ENCODE results near the gene DOCK2. TPM values are rescaled to one million over a fixed set of nuclear protein-coding genes. Genes with fewer than 3 reads are reported as not detected.

Gene DOCK2
- total and polyA plus RNA-seq, 2 donors (not counting 1 experiment from before 2014, with no cell fraction given), result 1.1 to 8.9 TPM

DNA sequence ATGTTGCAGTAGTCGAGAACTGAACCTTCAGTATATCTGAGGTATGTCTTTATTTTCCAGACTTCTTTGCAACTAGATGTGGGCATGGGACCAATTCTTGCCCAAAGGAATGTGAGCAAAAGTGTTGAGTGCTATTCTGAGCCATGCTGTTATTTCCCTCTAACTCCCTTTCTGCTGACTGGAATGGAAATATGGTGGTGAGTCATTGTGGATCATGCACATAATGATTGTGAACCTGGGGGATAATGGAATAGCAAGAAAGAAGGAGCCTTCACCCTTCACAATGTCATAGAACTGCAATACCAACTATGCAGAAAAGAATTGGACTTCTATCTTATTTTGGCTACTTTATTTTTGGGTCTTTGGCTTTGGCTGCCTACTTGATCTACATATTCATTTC, 10.3 kb upstream of the DOCK2 start:
- no peaks in the 10 kb centered on the region for H3K27me3 ChIP-seq (ENCODE audit: control insufficient read depth, insufficient read depth, low read length)
- H2AFZ ChIP-seq (ENCODE audit: low read length), result no peak overlapping the region
- no peak overlapping the region for H3K9ac ChIP-seq (ENCODE audit: insufficient read depth, low read length)
- no peak overlapping the region for H3K4me3 ChIP-seq (replicated peaks in 1 of 4; ENCODE audit: control extremely low read depth in 1 of 4, insufficient read depth in 1 of 4, low read depth in 3 of 4, low read length in 4 of 4)
- no peak overlapping the region for H3K27ac ChIP-seq (ENCODE audit: insufficient read depth, low read length)
- no peaks in the 10 kb centered on the region for H4K20me1 ChIP-seq (ENCODE audit: control insufficient read depth, extremely low read depth, insufficient read depth, low read length)
- peak; percentile 90 to 99 for DNase-seq (ENCODE audit: low read depth in 2 of 2)
- H3K36me3 ChIP-seq (ENCODE audit: control insufficient read depth, insufficient read depth, low read length), result no peaks in the 10 kb centered on the region
- peak overlapping the region; percentile 15 for H3K4me2 ChIP-seq (ENCODE audit: extremely low read depth, insufficient read depth, low read length)
- H3K79me2 ChIP-seq (ENCODE audit: control insufficient read depth, insufficient read depth, low read length), result no peaks in the 10 kb centered on the region
- TF ChIP-seq EZH2 (IDR thresholded peaks at IDR 0.05; ENCODE audit: low read length, missing control alignments), result no peak
- TF ChIP-seq, protein P1, sequence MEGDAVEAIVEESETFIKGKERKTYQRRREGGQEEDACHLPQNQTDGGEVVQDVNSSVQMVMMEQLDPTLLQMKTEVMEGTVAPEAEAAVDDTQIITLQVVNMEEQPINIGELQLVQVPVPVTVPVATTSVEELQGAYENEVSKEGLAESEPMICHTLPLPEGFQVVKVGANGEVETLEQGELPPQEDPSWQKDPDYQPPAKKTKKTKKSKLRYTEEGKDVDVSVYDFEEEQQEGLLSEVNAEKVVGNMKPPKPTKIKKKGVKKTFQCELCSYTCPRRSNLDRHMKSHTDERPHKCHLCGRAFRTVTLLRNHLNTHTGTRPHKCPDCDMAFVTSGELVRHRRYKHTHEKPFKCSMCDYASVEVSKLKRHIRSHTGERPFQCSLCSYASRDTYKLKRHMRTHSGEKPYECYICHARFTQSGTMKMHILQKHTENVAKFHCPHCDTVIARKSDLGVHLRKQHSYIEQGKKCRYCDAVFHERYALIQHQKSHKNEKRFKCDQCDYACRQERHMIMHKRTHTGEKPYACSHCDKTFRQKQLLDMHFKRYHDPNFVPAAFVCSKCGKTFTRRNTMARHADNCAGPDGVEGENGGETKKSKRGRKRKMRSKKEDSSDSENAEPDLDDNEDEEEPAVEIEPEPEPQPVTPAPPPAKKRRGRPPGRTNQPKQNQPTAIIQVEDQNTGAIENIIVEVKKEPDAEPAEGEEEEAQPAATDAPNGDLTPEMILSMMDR (conservative IDR thresholded peaks at IDR 0.05 in 1 of 2, IDR thresholded peaks at IDR 0.05 in 1 of 2; ENCODE audit: low read depth in 1 of 2, low read length in 2 of 2), result no peak
- H3K9me3 ChIP-seq (ENCODE audit: control insufficient read depth, insufficient read depth, low read depth, low read length), result no peaks in the 10 kb centered on the region
- H3K4me1 ChIP-seq (ENCODE audit: control insufficient read depth, extremely low read depth, insufficient read depth, low read length), result peaks cover 16% of the 10 kb centered on the region

DNA sequence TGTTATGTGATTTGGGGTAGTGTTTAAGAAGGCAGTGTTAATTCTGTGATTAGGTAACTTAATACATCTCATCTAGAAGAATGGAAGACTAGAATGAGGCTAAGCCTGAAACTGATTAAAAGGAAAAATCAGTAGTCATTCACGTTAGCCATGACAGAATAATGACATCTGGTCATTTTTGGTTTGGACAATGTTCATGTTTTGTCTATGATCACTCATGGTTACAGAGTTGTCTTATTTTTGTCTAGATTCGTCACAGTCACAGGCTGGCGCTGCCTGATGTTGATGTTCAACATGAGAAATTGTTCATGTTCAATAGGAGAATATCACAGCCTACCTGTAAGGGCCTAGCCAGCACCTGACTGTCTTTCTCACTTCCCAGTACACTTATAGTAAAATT, 9.5 kb upstream of the DOCK2 start:
- H3K27ac ChIP-seq (ENCODE audit: insufficient read depth, low read length), result peak overlapping the region; percentile 35
- no peak for DNase-seq (ENCODE audit: low read depth in 2 of 2)
- H3K4me1 ChIP-seq (ENCODE audit: control insufficient read depth, extremely low read depth, insufficient read depth, low read length), result peaks cover 16% of the 10 kb centered on the region
- H3K4me2 ChIP-seq (ENCODE audit: extremely low read depth, insufficient read depth, low read length), result no peak overlapping the region
- TF ChIP-seq, protein P1 (conservative IDR thresholded peaks at IDR 0.05 in 1 of 2, IDR thresholded peaks at IDR 0.05 in 1 of 2; ENCODE audit: low read depth in 1 of 2, low read length in 2 of 2), result no peak
- no peak for TF ChIP-seq EZH2 (IDR thresholded peaks at IDR 0.05; ENCODE audit: low read length, missing control alignments)
- no peak overlapping the region for H3K9ac ChIP-seq (ENCODE audit: insufficient read depth, low read length)
- H4K20me1 ChIP-seq (ENCODE audit: control insufficient read depth, extremely low read depth, insufficient read depth, low read length), result no peaks in the 10 kb centered on the region
- no peaks in the 10 kb centered on the region for H3K9me3 ChIP-seq (ENCODE audit: control insufficient read depth, insufficient read depth, low read depth, low read length)
- H3K79me2 ChIP-seq (ENCODE audit: control insufficient read depth, insufficient read depth, low read length), result no peaks in the 10 kb centered on the region
- no peaks in the 10 kb centered on the region for H3K27me3 ChIP-seq (ENCODE audit: control insufficient read depth, insufficient read depth, low read length)
- H3K36me3 ChIP-seq (ENCODE audit: control insufficient read depth, insufficient read depth, low read length), result no peaks in the 10 kb centered on the region
- H2AFZ ChIP-seq (ENCODE audit: low read length), result no peak overlapping the region
- no peak overlapping the region for H3K4me3 ChIP-seq (replicated peaks in 1 of 4; ENCODE audit: control extremely low read depth in 1 of 4, insufficient read depth in 1 of 4, low read depth in 3 of 4, low read length in 4 of 4)

DNA sequence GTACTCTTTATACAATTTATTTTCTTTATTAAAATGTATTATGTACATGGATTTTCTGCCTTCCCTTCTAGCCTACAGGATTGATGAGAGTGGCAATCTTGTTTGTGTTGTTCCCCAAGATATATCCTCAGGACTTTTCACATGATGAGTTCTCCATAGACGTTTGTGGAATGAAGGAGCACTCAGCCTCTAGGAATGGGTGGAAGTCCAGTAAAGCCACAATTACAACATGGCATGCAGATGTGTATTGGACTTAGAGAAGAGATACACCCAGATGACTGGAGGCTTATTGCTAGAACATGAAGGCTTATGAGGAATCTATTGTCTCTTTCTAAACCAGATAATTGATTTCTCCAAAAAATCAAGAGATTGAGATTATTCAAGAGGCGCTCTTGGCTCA, 8.2 kb upstream of the DOCK2 start:
- TF ChIP-seq, protein P1 (conservative IDR thresholded peaks at IDR 0.05 in 1 of 2, IDR thresholded peaks at IDR 0.05 in 1 of 2; ENCODE audit: low read depth in 1 of 2, low read length in 2 of 2), result no peak
- no peak for TF ChIP-seq EZH2 (IDR thresholded peaks at IDR 0.05; ENCODE audit: low read length, missing control alignments)
- Histone ChIP-seq H3K36me3 (ENCODE audit: control insufficient read depth, insufficient read depth, low read length) (no peaks in the 10 kb centered on the region), H3K4me1 (ENCODE audit: control insufficient read depth, extremely low read depth, insufficient read depth, low read length) (peaks cover 16% of the 10 kb centered on the region), H2AFZ (ENCODE audit: low read length) (no peak overlapping the region), H3K79me2 (ENCODE audit: control insufficient read depth, insufficient read depth, low read length) (no peaks in the 10 kb centered on the region), H3K9ac (ENCODE audit: insufficient read depth, low read length) (no peak overlapping the region), H3K4me3 (replicated peaks in 1 of 4; ENCODE audit: control extremely low read depth in 1 of 4, insufficient read depth in 1 of 4, low read depth in 3 of 4, low read length in 4 of 4) (no peak overlapping the region), H3K27me3 (ENCODE audit: control insufficient read depth, insufficient read depth, low read length) (no peaks in the 10 kb centered on the region), H3K9me3 (ENCODE audit: control insufficient read depth, insufficient read depth, low read depth, low read length) (no peaks in the 10 kb centered on the region), H4K20me1 (ENCODE audit: control insufficient read depth, extremely low read depth, insufficient read depth, low read length) (no peaks in the 10 kb centered on the region), H3K4me2 (ENCODE audit: extremely low read depth, insufficient read depth, low read length) (no peak overlapping the region), H3K27ac (ENCODE audit: insufficient read depth, low read length) (no peak overlapping the region)
- peak; percentile 53 to 84 for DNase-seq (ENCODE audit: low read depth in 2 of 2)

All from fibroblast of lung (primary cell).